Keratinocyte (primary cell): Measurements from ENCODE around the gene SRSF4.

Source experiments
- CTCF ChIP-seq, 3 experiments: IDR thresholded peaks in 1 of 3; conservative IDR thresholded peaks in 1 of 3; optimal IDR thresholded peaks in 1 of 3; 2 replicates in 2 of 3; 3 replicates in 1 of 3; pipeline versions ENCODE3 to v1.5.1; 2011; ENCODE audit warnings: low read length in 3 of 3, mild to moderate bottlenecking in 3 of 3, moderate library complexity in 2 of 3, control low read depth in 1 of 3, inconsistent platforms in 1 of 3; ENCODE audit not compliant: insufficient read depth in 2 of 3; ENCODE audit errors: extremely low read depth in 1 of 3
- EZH2 ChIP-seq: IDR thresholded peaks from one replicate; pipeline ENCODE4 v1.6.1; 2012; ENCODE audit warnings: inconsistent platforms, mild to moderate bottlenecking, low read length, moderate library complexity

GRCh38 chr1:29148656-29149491 is 32.8 kb downstream of the SRSF4 start:
- TF ChIP-seq CTCF (optimal IDR thresholded peaks at IDR 0.05 in 1 of 3, IDR thresholded peaks at IDR 0.05 in 1 of 3, conservative IDR thresholded peaks at IDR 0.05 in 1 of 3; ENCODE audit: extremely low read depth in 1 of 3, insufficient read depth in 2 of 3, low read length in 3 of 3) (no peak), EZH2 (no peak)
